Fibroblast of skin of right biceps (primary cell): ENCODE results near the gene TGFB2.

Experiments
- DNase-seq: peaks from one replicate; pipeline ENCODE4 v3.0.0-alpha.2; 2013

The TGFB2 gene

DNA sequence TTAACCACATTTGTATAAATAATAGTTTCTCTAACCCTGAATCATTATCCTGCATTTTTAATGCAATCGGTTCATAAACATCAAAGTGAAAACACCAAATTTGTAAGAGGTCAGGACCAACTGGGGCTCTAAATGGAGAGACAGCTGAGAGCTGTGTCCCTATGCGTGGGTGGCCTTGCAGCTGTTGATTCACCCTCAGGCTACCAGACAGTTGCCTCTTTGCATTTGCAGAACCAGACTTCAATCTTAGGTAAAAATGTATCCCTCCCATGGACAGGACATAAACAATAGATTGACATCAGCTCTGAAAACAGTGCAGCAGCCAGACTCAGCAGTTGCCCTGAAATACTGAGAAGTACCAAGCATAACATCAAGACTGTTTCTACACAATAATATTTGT, 8.8 kb upstream of the TGFB2 start:
- no peak for DNase-seq

DNA sequence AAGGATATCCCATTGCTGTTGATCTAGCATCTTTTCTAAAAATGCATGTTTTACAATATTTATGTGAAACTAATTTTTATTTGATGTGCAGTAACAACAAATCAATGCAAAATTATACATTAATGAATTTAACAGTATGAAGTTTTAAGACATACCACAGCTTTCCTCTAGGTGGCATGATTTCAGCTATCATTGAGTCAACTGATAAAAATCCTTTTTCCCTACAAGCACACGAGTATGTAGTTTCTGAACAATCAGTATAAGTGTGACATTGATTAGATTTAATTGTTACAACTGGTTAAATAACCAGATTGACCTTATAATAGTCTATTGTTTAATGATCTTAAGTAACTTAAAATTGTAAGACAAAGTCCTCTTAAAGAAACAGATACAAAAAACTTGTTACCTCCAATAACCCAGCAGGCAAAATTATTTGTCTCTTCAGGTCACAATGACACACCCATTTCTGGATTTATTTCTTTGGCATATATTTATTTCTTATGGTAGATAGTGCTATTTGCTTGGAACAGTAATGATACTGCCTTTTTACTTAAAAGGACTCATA, 5.8 kb upstream of the TGFB2 start:
- DNase-seq, result peak; percentile 42

DNA sequence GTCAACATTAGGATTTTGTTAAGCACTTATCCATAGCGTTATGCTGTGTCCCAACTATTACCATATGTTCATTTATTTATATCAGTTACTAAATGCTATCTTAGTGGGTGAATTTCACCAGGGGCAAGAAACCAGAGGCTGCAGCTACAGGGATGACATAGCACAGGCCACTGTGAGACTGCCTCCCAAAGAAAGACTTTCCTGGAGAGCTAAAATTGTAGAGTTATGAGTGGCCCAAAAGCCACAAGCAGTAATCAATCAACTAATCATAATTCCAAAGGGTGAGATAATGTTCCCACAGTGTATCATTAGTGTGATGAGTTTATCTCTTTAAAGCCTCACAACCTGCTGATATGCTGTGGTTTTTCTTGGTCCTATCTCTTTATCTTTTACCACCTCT, 3.8 kb upstream of the TGFB2 start:
- peak; percentile 38 for DNase-seq

DNA sequence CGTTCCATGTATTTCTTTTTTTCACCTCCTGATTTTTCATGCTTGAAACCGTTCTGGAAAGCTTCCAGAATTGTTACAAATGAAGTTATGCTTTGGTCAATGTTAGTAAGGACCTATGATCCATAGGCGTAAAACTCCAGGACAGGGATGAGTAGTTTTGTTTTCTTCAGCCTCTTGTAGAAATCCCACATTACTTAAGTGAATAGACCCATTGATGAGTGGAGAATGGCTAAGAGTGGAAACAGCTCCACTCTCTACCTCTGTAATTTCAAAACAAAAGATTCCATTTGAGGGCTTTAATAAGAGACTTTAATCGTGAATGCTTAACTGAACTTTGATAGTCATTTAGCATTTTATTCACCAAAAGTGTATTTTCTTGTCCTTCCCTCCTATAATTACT, 3.0 kb upstream of the TGFB2 start:
- no peak for DNase-seq

DNA sequence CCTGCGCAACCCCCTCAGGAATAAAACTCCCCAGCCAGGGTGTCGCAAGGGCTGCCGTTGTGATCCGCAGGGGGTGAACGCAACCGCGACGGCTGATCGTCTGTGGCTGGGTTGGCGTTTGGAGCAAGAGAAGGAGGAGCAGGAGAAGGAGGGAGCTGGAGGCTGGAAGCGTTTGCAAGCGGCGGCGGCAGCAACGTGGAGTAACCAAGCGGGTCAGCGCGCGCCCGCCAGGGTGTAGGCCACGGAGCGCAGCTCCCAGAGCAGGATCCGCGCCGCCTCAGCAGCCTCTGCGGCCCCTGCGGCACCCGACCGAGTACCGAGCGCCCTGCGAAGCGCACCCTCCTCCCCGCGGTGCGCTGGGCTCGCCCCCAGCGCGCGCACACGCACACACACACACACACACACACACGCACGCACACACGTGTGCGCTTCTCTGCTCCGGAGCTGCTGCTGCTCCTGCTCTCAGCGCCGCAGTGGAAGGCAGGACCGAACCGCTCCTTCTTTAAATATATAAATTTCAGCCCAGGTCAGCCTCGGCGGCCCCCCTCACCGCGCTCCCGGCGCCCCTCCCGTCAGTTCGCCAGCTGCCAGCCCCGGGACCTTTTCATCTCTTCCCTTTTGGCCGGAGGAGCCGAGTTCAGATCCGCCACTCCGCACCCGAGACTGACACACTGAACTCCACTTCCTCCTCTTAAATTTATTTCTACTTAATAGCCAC, 696 bp downstream of the TGFB2 start:
- peak; percentile 77 for DNase-seq

DNA sequence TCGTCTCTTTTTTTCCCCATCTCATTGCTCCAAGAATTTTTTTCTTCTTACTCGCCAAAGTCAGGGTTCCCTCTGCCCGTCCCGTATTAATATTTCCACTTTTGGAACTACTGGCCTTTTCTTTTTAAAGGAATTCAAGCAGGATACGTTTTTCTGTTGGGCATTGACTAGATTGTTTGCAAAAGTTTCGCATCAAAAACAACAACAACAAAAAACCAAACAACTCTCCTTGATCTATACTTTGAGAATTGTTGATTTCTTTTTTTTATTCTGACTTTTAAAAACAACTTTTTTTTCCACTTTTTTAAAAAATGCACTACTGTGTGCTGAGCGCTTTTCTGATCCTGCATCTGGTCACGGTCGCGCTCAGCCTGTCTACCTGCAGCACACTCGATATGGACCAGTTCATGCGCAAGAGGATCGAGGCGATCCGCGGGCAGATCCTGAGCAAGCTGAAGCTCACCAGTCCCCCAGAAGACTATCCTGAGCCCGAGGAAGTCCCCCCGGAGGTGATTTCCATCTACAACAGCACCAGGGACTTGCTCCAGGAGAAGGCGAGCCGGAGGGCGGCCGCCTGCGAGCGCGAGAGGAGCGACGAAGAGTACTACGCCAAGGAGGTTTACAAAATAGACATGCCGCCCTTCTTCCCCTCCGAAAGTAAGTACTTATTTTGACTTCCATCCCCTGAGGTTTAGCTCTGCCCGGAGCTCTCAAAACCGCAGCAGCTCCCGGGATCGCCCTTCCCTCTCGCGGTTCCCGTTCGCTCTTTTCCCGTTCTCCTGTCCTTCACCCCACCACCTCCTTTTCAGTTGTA, 1.5 kb downstream of the TGFB2 start:
- peak; percentile 42 for DNase-seq

DNA sequence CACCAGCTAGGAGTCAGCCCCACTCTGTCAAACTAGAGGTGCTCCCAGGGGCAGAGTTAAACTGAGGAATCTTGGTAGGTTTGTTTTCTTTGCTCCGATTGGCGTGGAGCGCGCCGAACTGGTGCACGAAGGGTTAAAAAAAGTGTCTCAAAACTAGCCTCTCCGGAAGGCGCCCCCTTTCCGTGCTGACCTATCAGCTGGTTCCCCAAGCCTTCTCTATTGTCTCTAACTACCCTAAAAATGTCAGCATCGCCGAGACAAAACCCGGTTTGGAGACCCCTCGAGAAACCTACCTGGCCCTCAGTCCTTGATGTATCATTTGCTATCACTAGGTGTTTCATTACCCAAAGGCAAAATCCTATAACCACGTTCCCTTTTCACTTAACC, 2.2 kb downstream of the TGFB2 start:
- no peak for DNase-seq

DNA sequence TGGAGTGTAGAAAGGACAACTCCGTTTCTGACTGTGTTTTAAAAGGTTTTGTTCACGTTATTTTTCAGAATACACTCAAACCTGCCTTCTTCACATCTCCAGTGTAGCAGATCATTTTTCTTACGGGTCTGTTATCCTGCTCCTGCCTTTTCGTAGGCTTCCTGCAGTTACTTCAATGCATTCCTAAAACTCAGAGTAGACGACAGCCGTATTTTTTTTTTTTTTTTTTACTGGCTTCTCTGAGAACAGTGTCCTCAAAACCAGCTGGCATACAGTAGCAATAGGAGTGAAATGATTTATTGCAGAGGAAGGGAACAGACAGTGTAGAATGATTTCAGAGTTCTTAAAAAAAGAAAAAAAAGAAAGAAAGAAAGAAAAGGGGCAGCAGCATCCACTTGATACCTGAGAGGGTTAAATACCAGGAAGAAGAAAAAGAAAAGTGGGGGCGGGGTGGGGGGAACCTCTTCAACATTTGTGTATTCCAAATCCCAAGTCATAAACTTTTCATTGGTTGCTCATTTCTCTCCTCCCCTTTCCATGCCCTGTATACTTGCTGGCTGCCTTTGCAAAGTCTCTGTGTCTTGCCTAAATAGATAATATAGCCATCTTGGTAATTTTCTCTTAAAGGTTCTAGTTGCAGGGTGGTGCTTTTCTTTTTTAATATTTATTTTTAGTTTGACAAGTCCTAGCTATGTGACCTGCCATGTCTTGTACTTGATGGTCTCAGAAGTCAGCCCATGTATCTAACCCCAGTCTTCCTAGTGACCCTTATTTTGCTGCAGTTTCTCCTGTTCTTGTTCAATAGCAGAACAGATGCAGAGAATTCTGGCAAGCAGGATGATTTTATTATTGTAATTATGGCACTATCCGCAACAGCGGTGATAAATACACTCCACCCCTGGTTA, 2.8 kb downstream of the TGFB2 start:
- DNase-seq, result peak; percentile 40

DNA sequence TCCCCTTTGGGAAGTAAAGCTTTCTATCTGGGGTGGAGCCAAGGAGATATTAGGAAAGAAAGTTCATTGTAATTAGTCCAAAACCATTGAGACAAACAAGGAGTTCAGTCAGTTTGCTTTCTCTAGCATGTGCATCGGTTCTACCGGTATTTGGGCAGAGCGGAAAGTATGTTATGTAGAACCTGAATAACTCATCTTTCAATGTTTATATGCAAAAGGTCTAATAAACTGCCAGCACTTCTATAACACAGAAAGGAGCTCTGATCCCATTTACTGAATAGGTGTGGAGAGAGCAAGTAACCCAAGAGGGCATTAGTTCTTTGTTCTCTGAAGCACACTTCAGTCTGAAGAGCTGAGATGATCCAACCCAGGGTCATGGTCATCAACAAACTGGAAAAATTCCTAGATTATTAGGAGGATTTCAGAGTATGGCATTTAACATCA, 3.5 kb downstream of the TGFB2 start:
- no peak for DNase-seq

DNA sequence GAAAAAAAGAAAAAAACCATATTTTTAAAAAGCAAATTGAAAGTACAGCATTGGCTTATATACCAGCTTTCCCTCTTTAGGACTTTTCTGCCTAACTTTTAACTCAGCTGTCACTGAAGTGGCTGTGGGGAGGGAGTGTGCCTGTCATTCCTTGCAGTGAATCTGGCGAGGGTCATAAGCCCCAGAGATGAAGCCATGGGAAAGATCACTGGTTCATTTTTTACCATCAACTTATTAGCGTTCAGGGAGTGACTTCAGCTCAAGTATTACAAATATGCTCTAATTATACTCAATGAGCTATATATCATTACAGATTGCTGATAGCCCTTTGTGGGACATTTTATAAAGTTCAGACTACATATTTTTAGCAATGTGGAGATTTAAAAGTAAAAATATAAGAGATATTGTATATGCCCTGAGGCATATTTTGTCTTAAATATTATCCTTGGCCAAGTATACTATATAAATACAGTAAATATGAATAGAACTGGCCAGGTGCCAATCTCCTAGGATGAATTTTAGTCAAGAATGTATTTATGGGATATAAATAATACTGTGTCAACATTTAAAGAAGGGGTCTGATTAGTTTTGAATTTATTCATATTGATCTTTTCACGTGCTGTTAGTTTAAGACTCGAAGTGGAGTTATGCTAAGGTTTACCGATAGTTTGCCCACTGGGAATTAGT, 4.4 kb downstream of the TGFB2 start:
- DNase-seq, result peak; percentile 40

DNA sequence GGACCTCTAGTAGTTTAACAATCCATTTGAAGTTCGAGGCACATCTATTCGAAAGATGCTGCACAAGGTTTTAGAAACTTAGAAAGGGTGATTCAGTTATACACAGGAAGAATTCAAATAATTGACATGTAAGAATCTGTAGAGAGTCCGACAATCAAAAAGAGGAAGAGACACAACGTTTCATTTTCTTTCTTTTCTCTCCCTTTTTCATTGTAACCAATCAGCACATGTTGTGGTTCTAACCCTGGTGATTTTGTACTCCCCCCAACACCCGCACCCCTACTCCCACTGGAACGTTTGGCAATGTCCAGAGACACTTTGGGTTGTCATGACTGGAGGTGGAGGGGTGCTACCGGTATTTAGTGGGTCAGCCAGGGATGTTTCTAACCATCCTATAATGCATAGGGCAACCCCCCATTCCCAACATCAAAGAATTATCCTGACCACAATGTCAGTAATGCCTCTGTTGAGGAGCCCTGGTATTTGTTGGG, 4.9 kb downstream of the TGFB2 start:
- DNase-seq, result no peak

DNA sequence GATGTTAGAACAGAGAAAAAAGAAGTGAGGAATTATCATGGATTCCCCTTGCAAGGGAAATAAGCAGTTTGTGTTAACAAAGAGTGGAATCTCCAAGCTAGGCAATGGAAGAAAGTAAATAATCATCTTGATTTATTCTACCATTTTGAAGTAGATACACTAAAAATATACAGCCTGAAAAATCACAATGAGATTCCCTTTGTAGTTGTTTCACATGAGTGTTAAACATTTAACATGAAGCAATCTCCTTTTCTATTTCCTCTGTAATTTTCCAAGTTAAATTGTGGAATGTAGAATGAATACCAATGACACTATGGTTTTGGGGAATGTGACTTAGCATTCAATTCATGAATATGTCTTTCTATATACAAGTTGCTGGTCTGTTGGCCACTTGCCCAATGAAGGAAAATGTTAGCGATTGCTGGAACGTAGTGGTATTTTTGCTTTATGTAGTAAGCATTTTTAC, 5.7 kb downstream of the TGFB2 start:
- peak; percentile 95 for DNase-seq

DNA sequence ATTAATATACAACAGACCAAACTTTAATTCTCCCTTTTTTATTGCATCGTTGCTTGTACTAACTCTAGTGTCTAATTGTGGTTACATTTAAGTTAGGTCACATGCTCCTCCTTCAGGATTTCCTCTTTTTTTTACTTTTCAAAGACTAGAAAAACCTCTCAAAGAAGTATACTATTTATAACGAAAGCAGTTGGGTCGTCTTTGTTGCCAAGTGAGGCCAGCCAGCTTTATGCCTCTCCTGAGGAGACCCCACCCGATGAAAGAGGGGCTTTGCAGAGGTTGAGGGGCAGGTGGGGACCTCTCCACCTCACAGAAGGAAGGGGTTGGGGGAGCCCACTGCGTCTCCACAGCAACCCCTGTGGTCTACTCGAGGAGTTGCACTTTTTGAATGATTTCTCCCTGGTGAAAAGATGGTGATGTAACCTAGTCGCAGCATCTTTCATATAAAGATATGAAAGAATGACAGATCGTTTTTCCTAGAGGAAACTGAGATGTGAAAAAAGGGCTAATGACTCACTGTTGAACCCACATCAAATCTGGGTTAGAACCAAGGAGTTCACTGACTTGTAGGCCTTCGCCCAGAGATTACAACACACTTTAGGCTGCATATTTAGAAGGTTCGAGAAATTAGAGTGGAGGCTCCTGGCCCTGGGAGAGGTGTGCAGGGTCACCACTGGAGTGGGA, 6.4 kb downstream of the TGFB2 start:
- peak; percentile 71 for DNase-seq

DNA sequence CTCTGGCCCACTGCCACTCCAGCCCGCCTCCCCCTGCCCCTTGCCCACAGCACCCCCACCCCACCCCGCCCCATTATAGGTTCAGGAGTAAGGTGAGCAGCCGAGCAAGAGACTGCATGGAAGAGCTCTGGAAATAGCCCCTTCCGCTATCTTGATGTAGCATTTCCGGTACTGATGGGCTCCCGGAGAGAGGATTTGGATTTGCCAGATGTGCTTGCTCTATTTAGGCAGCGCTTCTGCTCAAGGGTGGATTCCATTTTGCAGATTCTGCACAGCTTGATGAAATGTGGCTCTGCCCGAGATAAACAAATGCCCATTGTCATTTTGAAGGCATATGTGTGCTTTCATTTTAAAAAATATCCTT, 6.9 kb downstream of the TGFB2 start:
- DNase-seq, result no peak

DNA sequence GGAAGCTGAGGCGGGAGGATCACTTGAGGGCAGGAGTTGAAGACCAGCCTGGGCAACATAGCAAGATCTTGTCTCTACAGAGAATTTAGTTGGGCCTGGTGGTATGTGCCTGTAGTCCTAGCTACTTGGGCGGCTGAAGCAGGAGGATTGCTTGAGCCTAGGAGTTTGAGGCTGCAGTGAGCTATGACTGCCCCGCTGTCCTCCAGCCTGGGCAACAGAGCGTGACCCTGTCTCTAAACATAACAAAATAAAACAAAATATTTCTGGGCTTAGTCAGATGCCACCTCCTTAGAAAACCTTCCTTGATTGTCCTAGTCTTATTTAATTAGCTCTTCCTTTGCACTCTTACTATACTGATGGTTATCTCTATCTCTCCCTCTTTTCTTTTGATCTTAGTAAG, 8.5 kb downstream of the TGFB2 start:
- no peak for DNase-seq

DNA sequence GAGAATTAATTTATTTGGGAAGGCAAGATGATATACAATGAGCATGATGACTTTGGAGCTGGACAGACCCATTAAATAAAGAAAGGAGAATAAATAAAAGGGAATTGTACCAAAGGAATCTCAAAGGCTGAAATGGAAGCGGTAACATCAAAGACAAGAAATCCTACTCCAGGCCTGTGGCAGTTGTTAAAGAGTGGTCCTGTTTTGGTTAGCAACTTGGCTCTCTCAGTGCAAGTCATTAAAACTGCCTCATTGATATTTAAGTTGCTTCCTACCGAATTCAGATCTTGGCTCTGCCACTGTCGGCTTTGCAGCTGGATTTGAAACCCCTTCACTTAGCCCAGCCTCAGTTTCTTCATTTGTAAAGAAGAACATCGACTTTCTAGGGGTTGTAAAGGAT, 10.1 kb downstream of the TGFB2 start:
- no peak for DNase-seq

DNA sequence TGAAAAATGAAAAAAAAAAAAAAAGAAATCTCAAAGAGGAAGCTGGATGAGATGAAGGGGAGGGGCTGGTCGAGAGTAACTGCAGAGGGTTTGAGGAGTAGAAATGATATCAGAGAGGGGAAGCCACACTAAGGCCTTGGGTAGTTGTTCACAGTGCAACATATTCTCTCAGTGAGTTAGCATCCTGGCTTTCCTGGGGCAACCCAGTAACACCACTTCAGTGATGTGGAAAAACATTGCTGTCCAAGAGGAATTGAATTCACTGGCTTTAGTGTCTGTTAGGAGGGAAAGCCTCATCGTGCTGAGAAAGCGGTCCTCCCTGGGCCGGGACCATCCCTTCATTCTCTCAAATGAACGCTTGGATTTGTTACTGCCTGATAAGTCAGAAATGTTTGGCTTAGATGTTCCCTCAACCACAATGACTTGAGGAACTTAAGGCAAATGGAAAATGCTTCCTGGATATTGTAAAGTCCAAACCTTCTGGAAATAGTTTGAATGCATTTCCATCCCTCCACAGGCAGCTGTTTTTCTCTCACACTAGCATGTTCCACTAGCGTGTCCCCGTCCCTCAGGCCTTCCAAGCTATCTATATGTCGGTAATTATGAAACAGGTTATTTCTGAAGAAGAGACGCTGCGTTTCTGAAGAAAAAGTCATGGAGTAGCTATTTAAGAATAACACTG, 12.2 kb downstream of the TGFB2 start:
- DNase-seq, result no peak

DNA sequence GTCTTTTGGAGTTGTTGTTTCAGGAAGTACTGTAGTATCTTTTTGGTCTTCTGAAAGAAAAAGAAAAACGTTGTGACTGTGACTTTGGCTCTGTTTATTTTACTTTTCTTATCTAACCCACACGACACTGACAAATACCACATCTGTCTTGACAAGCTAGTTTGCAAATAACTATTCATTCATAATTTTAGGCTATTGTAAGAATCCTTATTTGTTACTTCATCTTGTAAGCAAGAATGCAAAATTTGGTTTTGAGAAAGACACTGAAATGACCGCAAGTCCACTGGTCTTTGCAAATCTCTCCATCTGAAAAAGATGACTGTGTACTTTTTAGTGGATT, 12.7 kb downstream of the TGFB2 start:
- DNase-seq, result no peak

DNA sequence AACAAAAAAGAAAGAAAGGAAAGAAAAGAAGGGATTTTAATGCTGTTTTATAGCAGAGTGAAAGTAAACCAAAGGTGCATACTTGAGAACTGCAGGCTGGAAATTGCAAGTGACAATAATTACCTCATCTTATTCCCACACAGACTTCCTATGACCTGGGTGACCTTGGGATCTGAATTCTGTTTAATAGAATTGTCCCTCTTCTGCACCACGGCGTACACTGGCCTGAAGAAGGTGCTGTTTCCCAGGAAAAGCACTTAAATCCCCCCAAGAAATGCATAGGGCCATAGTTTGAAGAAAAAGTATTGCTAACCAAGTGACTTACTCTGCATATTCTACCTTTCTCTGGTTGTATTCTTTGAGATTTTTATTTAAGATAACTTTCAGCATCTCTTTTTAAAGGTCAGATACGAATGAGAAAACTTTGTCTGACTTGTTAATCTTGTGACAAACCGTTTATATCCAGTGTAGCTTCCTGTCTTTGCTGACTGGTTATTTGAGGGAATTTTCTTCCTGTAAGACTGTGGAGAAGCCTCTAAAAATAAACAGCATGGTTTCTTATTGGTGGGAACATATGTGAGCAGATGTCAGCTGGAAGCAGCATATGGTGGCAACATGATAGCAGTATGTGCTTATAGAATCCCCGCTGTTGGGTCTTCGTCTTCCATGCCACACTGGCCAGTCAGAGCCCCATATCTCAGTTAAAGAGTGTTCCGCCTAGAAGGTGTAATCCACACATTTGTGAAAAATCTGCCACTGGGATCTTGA, 16.3 kb downstream of the TGFB2 start:
- DNase-seq, result peak; percentile 69

DNA sequence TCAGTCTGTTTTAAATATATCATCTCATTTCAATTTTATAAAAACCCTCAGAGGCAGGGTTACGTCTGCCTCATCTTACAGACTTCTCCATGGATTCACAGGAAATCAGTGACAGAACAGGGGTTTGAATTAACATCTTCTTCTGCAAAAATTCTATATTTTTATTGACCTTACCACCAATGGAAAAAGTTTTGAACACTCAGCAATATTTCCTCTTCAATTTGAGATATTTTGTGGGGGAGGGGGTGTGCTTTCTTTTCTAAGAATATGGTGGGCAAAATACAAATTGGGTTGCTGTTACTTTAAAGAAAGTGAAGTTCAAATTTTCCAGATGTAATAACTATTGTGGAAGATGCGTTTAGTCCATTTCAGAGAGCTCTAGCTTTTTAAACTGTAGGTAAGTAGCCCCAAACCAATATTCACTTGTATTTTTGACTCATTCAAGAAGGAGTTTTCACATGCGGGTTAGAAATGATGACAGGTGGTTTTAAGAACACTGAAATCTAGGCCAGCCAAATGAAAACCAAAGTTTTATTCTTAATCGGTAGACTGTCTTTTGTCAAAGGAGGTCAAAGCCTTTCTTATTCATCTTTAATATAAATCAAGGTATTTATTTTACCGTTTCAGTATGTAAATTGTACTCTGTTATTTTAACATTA, 17.4 kb downstream of the TGFB2 start:
- DNase-seq, result no peak
